Activated T-helper 17 cell treated with anti-CD3 and anti-CD28 coated beads, Interleukin-2, amount 50 U/mL, for 72 hours (primary cell): ENCODE measurements around the gene MUC4. TPM values are rescaled to one million over a fixed set of nuclear protein-coding genes. Genes with fewer than 3 reads are reported as not detected.

ENCODE experiments used
- ATAC-seq: fragments of 150-1000 bp; cut with Tn5 transposase; replicated peaks from 2 replicates; pipeline ENCODE4 v1.10.0; 2021; ENCODE audit warnings: mild to moderate bottlenecking, moderate library complexity
- H3K27ac Mint-ChIP-seq: one replicate; pipeline ENCODE4 v1.8.0; 2022; ENCODE audit warnings: mixed read lengths
- H3K27me3 Mint-ChIP-seq: one replicate; pipeline ENCODE4 v1.8.0; 2022; ENCODE audit warnings: mixed read lengths
- H3K36me3 Mint-ChIP-seq: one replicate; pipeline ENCODE4 v1.8.0; 2022; ENCODE audit warnings: low read depth, mild to moderate bottlenecking, mixed read lengths
- H3K4me1 Mint-ChIP-seq: one replicate; pipeline ENCODE4 v1.8.0; 2022; ENCODE audit warnings: mixed read lengths
- H3K4me3 Mint-ChIP-seq: one replicate; pipeline ENCODE4 v1.8.0; 2022; ENCODE audit warnings: mild to moderate bottlenecking, mixed read lengths
- H3K9me3 Mint-ChIP-seq: one replicate; pipeline ENCODE4 v1.8.0; 2022; ENCODE audit warnings: mixed read lengths
- total RNA-seq, 2 donors: library from RNA; stranded (reverse); gene quantifications; one replicate each; pipeline ENCODE4 v1.2.3, GENCODE V29; 2022

MUC4 gene
- 1 to 10 TPM; 2.4 to 3.1 TPM for total RNA-seq

GRCh38 chr3:195811756-195812155, at the start of gene MUC4:
MUC4 (minus strand) TSS chr3:195811929; CDS start chr3:195811817, 112 bp downstream.
- Mint-ChIP-seq H3K9me3 (no peaks in the 10 kb centered on the region), H3K4me1 (peaks cover under 1% of the 10 kb centered on the region), H3K27me3 (no peaks in the 10 kb centered on the region), H3K36me3 (no peaks in the 10 kb centered on the region), H3K27ac (no peak within 1 kb of the TSS), H3K4me3 (no peak within 1 kb of the TSS)
- ATAC-seq = no peak

DNA sequence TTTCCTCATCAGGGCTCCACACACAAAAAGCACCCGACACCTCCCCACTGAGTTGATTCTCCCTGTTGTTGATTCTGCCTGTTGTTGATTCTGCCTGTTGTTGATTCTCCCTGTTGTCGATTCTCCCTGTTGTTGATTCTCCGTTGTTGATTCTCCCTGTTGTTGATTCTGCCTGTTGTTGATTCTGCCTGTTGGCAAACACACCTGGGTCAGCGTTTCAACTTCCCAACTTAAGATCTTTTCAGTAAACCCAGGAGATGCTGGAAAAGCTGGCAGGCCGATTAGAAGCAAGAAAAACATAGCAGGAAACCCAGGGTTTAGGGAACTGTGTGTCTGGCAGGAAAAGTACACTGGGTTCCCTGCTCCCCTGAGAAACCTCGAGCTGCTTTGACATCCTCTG, 48.7 kb upstream of the MUC4 start:
- H3K4me1 Mint-ChIP-seq = no peaks in the 10 kb centered on the region
- no peaks in the 10 kb centered on the region for H3K27me3 Mint-ChIP-seq
- ATAC-seq = no peak
- peaks cover 9% of the 10 kb centered on the region for H3K36me3 Mint-ChIP-seq
- H3K27ac Mint-ChIP-seq = no peak overlapping the region
- H3K9me3 Mint-ChIP-seq = no peaks in the 10 kb centered on the region
- peak overlapping the region; percentile 68 for H3K4me3 Mint-ChIP-seq

GRCh38 chr3:195859846-195860411, 48.2 kb upstream of the MUC4 start:
- Mint-ChIP-seq H3K4me3 (peak overlapping the region; percentile 68), H3K36me3 (peaks cover 6% of the 10 kb centered on the region)

DNA sequence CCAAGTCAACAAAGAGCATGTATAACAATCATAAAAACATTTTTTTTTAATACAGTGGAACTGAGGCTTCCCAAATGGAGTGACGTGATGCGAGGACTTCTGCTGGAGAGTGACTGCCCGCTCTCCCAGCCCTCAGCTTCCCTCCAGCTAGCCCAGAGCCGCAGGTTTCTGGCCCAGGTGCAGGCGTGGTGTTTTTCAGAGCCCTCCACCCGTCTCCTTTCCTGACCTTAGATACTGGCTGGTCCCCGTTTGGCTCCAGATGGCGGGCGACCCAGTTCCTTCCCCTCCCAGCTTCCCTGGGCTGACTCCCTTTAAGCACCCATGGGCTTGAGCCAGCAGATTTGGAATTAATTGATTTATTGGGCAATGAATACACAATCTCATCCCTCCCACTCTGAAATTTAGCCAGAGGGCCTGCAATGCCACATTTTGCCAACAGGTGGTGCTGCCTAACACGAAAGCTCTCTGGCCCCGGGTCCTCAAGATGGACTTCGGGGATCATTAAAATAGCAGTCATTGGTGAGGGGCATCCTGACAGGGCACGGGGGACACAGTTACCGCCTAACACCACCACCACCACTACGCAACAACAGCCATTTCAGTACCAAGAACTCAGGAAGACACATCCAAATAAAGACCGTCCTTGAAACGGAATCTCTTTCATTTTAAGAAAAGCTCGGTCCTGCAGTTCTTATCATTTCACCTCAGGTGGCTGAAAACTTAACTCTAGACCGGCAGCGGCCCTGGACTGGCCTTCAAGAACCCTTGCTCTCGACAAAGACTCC, 47.5 kb upstream of the MUC4 start:
- no peak overlapping the region for H3K27ac Mint-ChIP-seq
- no peaks in the 10 kb centered on the region for H3K4me1 Mint-ChIP-seq
- peak; percentile 61 for ATAC-seq
- H3K36me3 Mint-ChIP-seq = peaks cover 3% of the 10 kb centered on the region
- H3K27me3 Mint-ChIP-seq = no peaks in the 10 kb centered on the region
- peak overlapping the region; percentile 68 for H3K4me3 Mint-ChIP-seq
- H3K9me3 Mint-ChIP-seq = no peaks in the 10 kb centered on the region

More at GRCh38 chr3:195859846-195860411, 48.2 kb upstream of the MUC4 start:
- no peak for ATAC-seq
- H3K9me3 Mint-ChIP-seq = no peaks in the 10 kb centered on the region
- no peaks in the 10 kb centered on the region for H3K4me1 Mint-ChIP-seq
- no peaks in the 10 kb centered on the region for H3K27me3 Mint-ChIP-seq
- no peak overlapping the region for H3K27ac Mint-ChIP-seq

DNA sequence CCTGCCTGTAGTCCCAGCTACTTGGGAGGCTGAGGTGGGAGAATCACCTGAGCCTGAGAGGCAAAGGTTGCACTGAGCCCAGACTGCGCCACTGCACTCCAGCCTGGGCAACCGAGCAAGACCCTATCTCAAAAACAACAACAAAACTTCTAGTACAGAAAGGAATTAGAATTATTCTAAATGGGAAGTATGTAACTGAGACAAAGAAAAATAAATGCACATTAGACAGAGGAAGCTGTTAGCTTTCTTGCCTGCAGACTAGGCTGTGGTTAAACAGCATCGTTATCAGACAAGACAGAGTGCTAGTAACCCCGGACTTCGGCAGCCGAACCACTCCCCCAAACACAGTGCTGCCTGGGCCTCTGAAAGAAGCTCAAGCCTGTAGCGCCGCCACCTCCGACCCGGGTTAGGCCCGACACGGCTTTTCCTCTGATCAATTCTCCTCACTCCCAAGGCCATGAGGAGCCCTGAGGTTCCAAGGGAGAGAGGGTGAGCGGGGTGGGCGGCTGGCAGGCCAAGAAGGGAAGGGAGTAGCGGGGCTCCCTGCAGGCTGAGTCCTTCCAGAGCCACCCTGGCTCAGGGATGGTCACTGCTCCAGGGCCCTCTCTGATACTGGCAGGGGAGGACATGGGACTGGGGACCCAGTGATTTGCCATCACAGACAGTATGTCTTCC, 44.8 kb upstream of the MUC4 start:
- ATAC-seq = no peak
- Mint-ChIP-seq H3K4me1 (no peaks in the 10 kb centered on the region), H3K36me3 (no peaks in the 10 kb centered on the region), H3K9me3 (no peaks in the 10 kb centered on the region), H3K27me3 (no peaks in the 10 kb centered on the region), H3K27ac (no peak overlapping the region), H3K4me3 (no peak overlapping the region)

- Mint-ChIP-seq H3K27me3 (no peaks in the 10 kb centered on the region), H3K4me3 (no peak overlapping the region), H3K36me3 (no peaks in the 10 kb centered on the region), H3K27ac (no peak overlapping the region), H3K4me1 (no peaks in the 10 kb centered on the region), H3K9me3 (no peaks in the 10 kb centered on the region)
- ATAC-seq = no peak
These were observed 44.0 kb upstream of the MUC4 start for GRCh38 chr3:195855471-195856409.

GRCh38 chr3:195854628-195855294, 43.0 kb upstream of the MUC4 start:
- no peak for ATAC-seq
- no peaks in the 10 kb centered on the region for H3K27me3 Mint-ChIP-seq
- no peak overlapping the region for H3K4me3 Mint-ChIP-seq
- H3K27ac Mint-ChIP-seq = no peak overlapping the region
- H3K4me1 Mint-ChIP-seq = no peaks in the 10 kb centered on the region
- H3K36me3 Mint-ChIP-seq = no peaks in the 10 kb centered on the region
- H3K9me3 Mint-ChIP-seq = no peaks in the 10 kb centered on the region

DNA sequence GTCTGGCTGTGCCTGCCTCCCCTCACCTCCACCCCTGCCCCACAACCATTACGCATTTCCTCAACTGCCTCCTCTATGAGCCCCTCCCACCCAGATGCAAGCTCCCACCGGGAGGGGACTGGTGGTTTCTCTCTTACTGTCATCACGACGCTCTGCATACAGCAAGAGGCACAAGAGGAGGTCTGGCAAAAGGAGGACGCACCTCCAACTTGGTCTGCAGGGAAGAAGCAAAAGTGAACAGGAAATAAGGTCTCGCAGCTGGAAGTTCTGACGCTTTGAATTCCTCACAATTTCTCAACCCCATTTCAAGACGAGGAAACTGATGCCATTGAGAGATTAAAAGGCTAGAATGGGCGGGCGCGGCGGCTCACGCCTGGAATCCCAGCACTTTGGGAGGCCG, 42.3 kb upstream of the MUC4 start:
- Mint-ChIP-seq H3K27me3 (no peaks in the 10 kb centered on the region), H3K4me1 (no peaks in the 10 kb centered on the region), H3K4me3 (no peak overlapping the region), H3K27ac (no peak overlapping the region), H3K9me3 (no peaks in the 10 kb centered on the region), H3K36me3 (no peaks in the 10 kb centered on the region)
- no peak for ATAC-seq

GRCh38 chr3:195853036-195853435, 41.3 kb upstream of the MUC4 start:
- Mint-ChIP-seq H3K27me3 (no peaks in the 10 kb centered on the region), H3K4me3 (no peak overlapping the region), H3K36me3 (no peaks in the 10 kb centered on the region), H3K4me1 (no peaks in the 10 kb centered on the region), H3K27ac (peak overlapping the region; percentile 20), H3K9me3 (no peaks in the 10 kb centered on the region)
- ATAC-seq = no peak

DNA sequence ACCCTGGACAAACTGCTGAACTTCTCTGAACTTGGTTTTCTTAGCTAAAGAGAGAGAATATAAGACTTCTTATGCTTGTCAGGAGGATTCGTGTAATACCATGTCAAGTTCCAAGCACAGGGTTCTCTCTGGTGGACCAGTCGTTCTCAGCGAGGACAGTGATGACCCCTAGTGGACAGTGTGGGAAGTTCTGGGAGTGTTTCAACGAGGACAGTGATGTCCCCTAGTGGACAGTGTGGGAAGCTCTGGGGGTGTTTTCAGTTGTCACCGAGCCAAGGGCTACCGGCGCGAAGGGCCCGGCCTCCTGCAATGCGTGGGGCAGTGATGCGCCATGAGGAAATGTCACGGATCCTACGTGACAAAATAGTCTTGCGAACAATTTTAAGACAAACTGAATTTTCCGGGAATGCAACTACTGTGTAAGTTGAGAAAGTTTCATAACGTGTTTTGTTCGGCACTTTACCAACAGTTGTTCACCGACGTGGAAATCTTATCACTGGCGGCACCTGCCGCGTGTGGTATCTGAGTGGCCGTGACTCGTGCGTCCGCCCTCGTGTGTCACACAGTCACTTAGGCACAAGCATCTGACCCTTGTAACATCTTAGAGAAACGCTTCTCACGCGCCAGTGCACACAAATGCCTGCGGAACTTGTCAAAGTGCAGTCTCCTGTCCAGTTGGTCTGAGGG, 39.3 kb upstream of the MUC4 start:
- no peaks in the 10 kb centered on the region for H3K4me1 Mint-ChIP-seq
- no peaks in the 10 kb centered on the region for H3K27me3 Mint-ChIP-seq
- H3K27ac Mint-ChIP-seq = no peak overlapping the region
- H3K36me3 Mint-ChIP-seq = no peaks in the 10 kb centered on the region
- H3K4me3 Mint-ChIP-seq = peak overlapping the region; percentile 18
- peak; percentile 98 for ATAC-seq
- no peaks in the 10 kb centered on the region for H3K9me3 Mint-ChIP-seq

- no peak overlapping the region for H3K27ac Mint-ChIP-seq
- no peaks in the 10 kb centered on the region for H3K9me3 Mint-ChIP-seq
- no peaks in the 10 kb centered on the region for H3K27me3 Mint-ChIP-seq
- H3K4me3 Mint-ChIP-seq = no peak overlapping the region
- ATAC-seq = no peak
- H3K36me3 Mint-ChIP-seq = no peaks in the 10 kb centered on the region
- no peaks in the 10 kb centered on the region for H3K4me1 Mint-ChIP-seq
These were observed 37.8 kb upstream of the MUC4 start for GRCh38 chr3:195849322-195850074.

- no peaks in the 10 kb centered on the region for H3K9me3 Mint-ChIP-seq
- no peaks in the 10 kb centered on the region for H3K4me1 Mint-ChIP-seq
- no peak overlapping the region for H3K27ac Mint-ChIP-seq
- ATAC-seq = no peak
- H3K4me3 Mint-ChIP-seq = no peak overlapping the region
- H3K36me3 Mint-ChIP-seq = no peaks in the 10 kb centered on the region
- H3K27me3 Mint-ChIP-seq = no peaks in the 10 kb centered on the region
These were observed 35.6 kb upstream of the MUC4 start for GRCh38 chr3:195847055-195847950.
